HG03139 (cell line): ENCODE measurements around the gene BCDIN3D.

ENCODE experiments used
- ATAC-seq: cut with Tn5 transposase; IDR thresholded peaks from one replicate; pipeline ENCODE4 v1.9.1; 2021; ENCODE audit not compliant: unreplicated experiment

The BCDIN3D gene

DNA sequence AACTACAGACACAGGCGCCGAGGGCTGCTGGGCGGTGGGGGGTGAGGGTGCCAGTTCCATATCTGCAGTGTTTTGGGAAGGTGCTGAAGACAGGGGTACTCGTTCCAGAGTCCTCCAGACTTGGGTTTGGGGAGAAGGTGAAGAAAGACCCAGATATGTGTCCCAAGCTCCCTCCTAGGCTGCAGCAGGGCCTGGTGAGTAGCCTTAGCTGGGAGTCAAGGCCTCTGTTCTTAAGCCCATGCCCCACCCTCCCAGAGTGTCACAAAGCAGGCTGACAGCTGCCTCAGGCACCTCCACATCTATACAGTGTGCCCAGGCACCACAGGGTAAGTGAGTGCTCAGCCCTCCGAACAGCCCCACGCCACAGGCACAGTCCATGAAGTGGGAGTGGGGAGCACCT, 19.0 kb downstream of the BCDIN3D start:
- no peak for ATAC-seq

- no peak for ATAC-seq
Measured at GRCh38 chr12:49823350-49823749, 19.6 kb downstream of the BCDIN3D start.

GRCh38 chr12:49821373-49822287, 21.3 kb downstream of the BCDIN3D start:
- no peak for ATAC-seq

GRCh38 chr12:49819786-49820185, 23.1 kb downstream of the BCDIN3D start:
- ATAC-seq = no peak

DNA sequence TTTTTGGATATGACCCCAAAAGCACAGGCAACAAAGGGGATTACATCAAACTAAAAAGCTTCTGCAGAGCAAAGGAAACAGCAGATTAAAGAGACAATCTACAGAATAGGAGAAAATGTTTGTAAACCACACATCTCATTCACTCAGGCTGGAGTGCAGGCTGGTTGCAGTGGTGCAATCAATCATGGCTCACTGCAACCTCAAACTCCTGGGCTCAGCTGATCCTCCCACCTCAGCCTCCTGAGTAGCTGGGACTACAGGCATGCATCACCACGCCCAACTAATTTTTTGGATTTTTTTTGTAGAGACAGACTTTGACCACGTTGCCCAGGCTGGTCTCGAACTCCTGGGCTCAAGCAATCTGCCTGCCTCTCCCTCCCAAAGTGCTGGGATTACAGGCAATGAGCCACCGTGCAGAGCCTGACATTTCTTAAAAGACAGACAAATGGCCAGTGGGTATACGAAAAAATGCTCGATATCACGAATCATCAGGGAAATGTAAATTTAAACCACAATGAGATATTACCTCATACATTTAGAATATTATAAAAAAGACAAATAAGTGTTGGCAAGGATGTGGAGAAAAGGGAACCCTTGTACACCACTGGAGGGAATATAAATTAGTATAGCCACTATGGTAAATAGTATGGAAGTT, 24.5 kb downstream of the BCDIN3D start:
- no peak for ATAC-seq

DNA sequence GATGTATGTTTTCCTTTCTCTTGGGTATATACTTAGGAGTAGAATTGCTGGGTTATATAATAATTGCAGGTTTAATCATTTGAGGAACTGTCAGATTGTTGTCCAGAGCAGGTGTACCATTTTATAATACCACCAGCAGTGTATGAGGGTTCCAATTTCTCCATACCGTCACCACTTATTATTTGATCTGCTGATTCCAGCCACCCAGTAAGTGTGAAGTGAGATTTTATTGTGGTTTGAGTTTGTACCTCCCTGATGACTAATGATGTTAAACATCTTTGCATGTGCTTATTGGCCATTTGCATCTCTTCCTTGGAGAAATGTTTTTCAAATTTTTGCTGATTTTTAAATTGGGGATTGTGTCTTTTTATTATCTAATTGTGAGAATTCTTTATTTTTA, 29.8 kb downstream of the BCDIN3D start:
- ATAC-seq = no peak

- no peak for ATAC-seq
Measured at GRCh38 chr12:49811961-49812401, 30.9 kb downstream of the BCDIN3D start.

- ATAC-seq = no peak
Measured at GRCh38 chr12:49811136-49811535, 31.8 kb downstream of the BCDIN3D start.

- no peak for ATAC-seq
Measured at GRCh38 chr12:49809906-49810389, 33.0 kb downstream of the BCDIN3D start.

DNA sequence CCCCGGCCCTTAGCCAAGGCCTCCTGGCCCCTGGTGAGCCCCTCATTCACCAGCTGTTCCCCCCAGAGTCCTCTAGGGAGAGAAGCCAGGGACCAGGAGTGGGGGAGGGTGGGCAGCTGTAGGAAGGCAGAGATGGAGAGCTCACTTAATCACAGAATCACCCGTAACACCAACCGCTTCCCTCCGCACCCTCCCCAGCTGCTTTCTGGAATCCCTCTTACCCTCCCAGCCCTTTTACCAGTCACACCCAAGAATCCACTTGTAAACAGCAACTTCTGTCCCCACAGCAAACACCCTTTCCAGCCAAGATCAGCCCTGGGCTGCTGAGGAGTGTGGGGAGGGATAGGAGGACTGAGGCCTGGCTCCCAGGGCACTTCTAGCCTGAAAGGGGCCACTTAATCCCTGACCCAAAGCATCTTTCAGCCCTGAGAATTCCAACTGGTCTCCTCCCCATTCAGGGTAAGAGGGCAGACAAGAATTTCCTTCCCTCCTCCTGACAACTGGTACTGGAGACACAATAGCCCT, 33.5 kb downstream of the BCDIN3D start:
- ATAC-seq = no peak

GRCh38 chr12:49808686-49809380, 34.1 kb downstream of the BCDIN3D start:
- ATAC-seq = no peak

DNA sequence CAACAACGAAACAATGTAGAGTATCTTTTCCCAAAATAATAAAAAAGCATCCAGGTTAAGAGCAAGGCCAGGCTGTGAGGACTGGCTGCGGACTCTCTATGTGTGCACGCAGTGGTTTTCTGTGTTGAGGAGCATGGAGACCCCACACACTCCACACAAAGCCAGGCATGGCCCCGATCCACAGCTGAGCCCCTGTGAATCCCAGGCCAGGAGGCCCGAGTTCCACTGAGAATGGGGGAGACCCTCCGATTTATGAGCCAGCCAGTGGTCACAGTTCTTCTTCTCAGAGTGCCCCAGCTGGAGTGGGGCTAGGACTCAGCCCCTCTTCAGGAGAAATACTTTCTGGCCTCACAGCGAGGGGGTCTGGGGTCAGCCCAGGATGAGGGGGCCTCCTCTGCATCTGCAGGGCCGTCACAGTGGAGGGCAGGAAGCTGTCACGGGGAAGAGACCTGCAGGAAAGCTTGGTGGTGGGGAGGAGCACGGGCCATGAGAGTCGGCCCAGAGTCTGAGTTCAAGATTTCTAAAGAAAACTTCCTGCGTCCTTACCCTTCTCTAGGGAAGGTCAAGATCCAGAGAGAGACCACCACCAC, 34.8 kb downstream of the BCDIN3D start:
- ATAC-seq = no peak

DNA sequence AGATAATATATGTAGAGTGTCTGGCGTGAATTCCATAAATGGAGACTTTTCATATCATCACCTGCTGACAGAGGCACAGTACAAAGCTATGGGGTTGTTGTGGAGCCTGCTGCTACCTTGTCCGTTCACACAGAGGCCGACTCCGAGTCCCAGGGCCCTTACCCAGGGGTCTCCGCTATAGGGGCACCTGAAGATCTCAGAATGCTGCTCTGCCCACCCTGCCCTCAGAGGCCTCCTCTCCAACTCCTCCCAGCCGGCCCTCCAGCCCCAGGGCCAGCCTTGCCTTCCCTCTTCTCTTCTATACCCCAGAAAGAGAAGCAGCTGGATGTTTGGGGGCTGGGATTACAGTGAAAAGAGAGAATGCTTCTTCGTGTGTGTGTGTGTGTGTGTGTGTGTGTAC, 36.0 kb downstream of the BCDIN3D start:
- ATAC-seq = no peak

DNA sequence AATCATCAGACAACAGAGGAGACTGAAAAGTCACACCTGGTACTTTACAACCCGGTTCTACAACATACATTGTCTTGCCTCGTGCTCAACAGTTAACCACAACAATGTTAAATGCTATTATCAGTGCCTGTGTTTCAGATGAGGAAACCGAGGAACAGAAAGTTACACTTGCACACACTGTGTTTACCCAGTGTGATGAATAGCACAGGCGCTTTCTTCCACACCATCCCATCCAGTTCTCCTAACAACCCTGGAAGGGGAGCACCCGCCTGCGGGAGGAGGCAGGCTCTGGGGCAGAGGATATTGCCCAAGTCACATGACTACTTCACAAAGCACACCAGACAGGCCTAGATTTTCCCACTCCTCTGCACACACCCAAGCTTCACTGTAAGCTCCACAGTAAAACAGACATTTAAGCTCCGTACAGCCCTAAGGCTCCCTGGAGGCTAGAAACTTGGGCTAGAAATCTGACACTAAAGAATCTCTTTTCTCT, 36.5 kb downstream of the BCDIN3D start:
- no peak for ATAC-seq

DNA sequence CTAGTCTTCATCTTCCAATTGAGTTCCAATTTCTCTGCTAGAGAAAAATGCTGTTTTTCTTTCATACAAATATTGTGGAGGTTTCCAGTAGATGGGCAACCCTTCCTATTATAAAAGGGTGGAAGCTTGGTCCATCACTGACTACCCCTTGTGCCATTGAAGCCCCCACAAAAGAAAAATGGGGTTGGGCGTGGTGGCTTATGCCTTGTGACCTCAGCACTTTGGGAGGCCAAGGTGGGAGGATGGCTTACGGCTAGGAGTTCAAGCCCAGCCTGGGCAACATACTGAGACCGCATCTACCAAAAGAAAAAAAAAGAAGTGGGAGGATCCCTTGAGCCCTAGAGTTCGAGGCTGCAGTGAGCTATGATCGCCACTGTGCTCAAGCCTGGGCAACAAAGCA, 37.5 kb downstream of the BCDIN3D start:
- no peak for ATAC-seq

DNA sequence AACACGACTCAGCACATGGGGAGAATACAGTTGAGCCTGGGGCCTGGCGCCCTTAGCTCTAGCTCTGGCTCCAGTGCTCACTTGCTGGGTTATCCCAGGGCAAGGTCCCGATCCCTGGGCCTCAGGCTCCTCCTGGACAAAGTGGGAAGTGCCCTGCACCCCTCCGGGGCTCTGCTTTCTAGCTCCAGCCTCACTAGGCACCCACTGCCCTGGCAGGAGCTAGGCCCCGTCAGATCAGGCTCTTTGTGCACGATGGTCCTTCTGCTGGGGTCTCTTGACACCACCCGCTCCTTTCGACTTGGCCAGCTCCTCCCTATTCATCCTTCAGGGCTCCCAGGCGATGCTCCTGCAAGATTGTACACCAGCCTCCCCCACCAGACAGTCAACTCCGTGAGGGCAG, 38.1 kb downstream of the BCDIN3D start:
- no peak for ATAC-seq

- no peak for ATAC-seq
Measured at GRCh38 chr12:49803693-49804450, 39.0 kb downstream of the BCDIN3D start.

GRCh38 chr12:49801141-49802063, 41.5 kb downstream of the BCDIN3D start:
- no peak for ATAC-seq
